ENCODE results near the gene UVRAG.

The UVRAG gene

GRCh38 chr11:75888416-75888815, 73.4 kb downstream of the UVRAG start:
- Histone ChIP-seq H4K20me1 (ENCODE audit: insufficient read depth, low read length) (no peaks in the 10 kb centered on the region), H2AFZ (ENCODE audit: low read length) (no peak overlapping the region), H3F3A (ENCODE audit: insufficient read depth, low read length) (no peaks in the 10 kb centered on the region), H3K79me2 (ENCODE audit: insufficient read depth, low read length) (0 out of 2 replicates have a peak, but pooled peaks cover 13% of the 10 kb centered on the region), H3K4me3 (ENCODE audit: low read depth, low read length, poor library complexity, severe bottlenecking) (no peak overlapping the region), H3K9me2 (ENCODE audit: low read depth, low read length) (no peaks in the 10 kb centered on the region), H3K4me1 (ENCODE audit: insufficient read depth, low read length, severe bottlenecking) (peaks cover 45% of the 10 kb centered on the region), H3K9ac (ENCODE audit: low read length) (no peak overlapping the region), H3K27me3 (ENCODE audit: insufficient read depth, low read length) (no peaks in the 10 kb centered on the region), H3K9me3 (ENCODE audit: low read length) (no peaks in the 10 kb centered on the region), H3K4me2 (ENCODE audit: low read length) (no peak overlapping the region), H3K27ac (ENCODE audit: low read depth, low read length, poor library complexity, severe bottlenecking) (no peak overlapping the region), H3K36me3 (ENCODE audit: insufficient read depth, low read length) (peaks cover 44% of the 10 kb centered on the region)
- TF ChIP-seq EZH2 (IDR thresholded peaks at IDR 0.05; ENCODE audit: borderline replicate concordance, low read length) = no peak
- TF ChIP-seq CTCF (IDR thresholded peaks at IDR 0.05; ENCODE audit: low read length) = no peak

- Histone ChIP-seq H2AFZ (ENCODE audit: low read length) (no peak overlapping the region), H3K79me2 (ENCODE audit: insufficient read depth, low read length) (no peaks in the 10 kb centered on the region), H3K9me2 (ENCODE audit: low read depth, low read length) (no peaks in the 10 kb centered on the region), H3K4me2 (ENCODE audit: low read length) (peak overlapping the region; percentile 12; the same call in 1 of the 2 replicates), H4K20me1 (ENCODE audit: insufficient read depth, low read length) (no peaks in the 10 kb centered on the region), H3K4me1 (ENCODE audit: insufficient read depth, low read length, severe bottlenecking) (peaks cover 23% of the 10 kb centered on the region), H3K9ac (ENCODE audit: low read length) (no peak overlapping the region), H3K27ac (ENCODE audit: low read depth, low read length, poor library complexity, severe bottlenecking) (peak overlapping the region; percentile 54), H3F3A (ENCODE audit: insufficient read depth, low read length) (no peaks in the 10 kb centered on the region), H3K4me3 (ENCODE audit: low read depth, low read length, poor library complexity, severe bottlenecking) (no peak overlapping the region), H3K9me3 (ENCODE audit: low read length) (no peaks in the 10 kb centered on the region), H3K36me3 (ENCODE audit: insufficient read depth, low read length) (peaks cover 42% of the 10 kb centered on the region), H3K27me3 (ENCODE audit: insufficient read depth, low read length) (no peaks in the 10 kb centered on the region)
- TF ChIP-seq EZH2 (IDR thresholded peaks at IDR 0.05; ENCODE audit: borderline replicate concordance, low read length) = no peak
- TF ChIP-seq CTCF (IDR thresholded peaks at IDR 0.05; ENCODE audit: low read length) = no peak
Observed at GRCh38 chr11:75891947-75892739, 77.1 kb downstream of the UVRAG start.

GRCh38 chr11:75893251-75893650, 78.2 kb downstream of the UVRAG start:
- H2AFZ ChIP-seq (ENCODE audit: low read length) = no peak overlapping the region
- no peaks in the 10 kb centered on the region for H3F3A ChIP-seq (ENCODE audit: insufficient read depth, low read length)
- H3K27ac ChIP-seq (ENCODE audit: low read depth, low read length, poor library complexity, severe bottlenecking) = no peak overlapping the region
- no peak overlapping the region for H3K4me3 ChIP-seq (ENCODE audit: low read depth, low read length, poor library complexity, severe bottlenecking)
- TF ChIP-seq EZH2 (IDR thresholded peaks at IDR 0.05; ENCODE audit: borderline replicate concordance, low read length) = no peak
- no peak for TF ChIP-seq CTCF (IDR thresholded peaks at IDR 0.05; ENCODE audit: low read length)
- no peaks in the 10 kb centered on the region for H3K79me2 ChIP-seq (ENCODE audit: insufficient read depth, low read length)
- H3K4me2 ChIP-seq (ENCODE audit: low read length) = no peak overlapping the region
- H3K4me1 ChIP-seq (ENCODE audit: insufficient read depth, low read length, severe bottlenecking) = peaks cover 23% of the 10 kb centered on the region
- H3K9ac ChIP-seq (ENCODE audit: low read length) = no peak overlapping the region
- no peaks in the 10 kb centered on the region for H3K9me3 ChIP-seq (ENCODE audit: low read length)
- peaks cover 43% of the 10 kb centered on the region for H3K36me3 ChIP-seq (ENCODE audit: insufficient read depth, low read length)
- H3K9me2 ChIP-seq (ENCODE audit: low read depth, low read length) = no peaks in the 10 kb centered on the region
- H3K27me3 ChIP-seq (ENCODE audit: insufficient read depth, low read length) = no peaks in the 10 kb centered on the region
- no peaks in the 10 kb centered on the region for H4K20me1 ChIP-seq (ENCODE audit: insufficient read depth, low read length)

Measured in OCI-LY1 (cell line).